PFSK-1 (cell line): ENCODE data around the gene ARHGAP12.

ENCODE experiments used
- FOXP2 ChIP-seq: optimal IDR thresholded peaks from 2 replicates; pipeline ENCODE3; 2011; ENCODE audit warnings: borderline replicate concordance, control low read depth, inconsistent platforms; ENCODE audit not compliant: insufficient read depth; ENCODE audit errors: extremely low read length, extremely low read depth
- POLR2AphosphoS5 ChIP-seq: IDR thresholded peaks from 2 replicates; pipeline ENCODE4 v1.6.1; 2012; ENCODE audit warnings: low read depth, mild to moderate bottlenecking, control low read depth, low read length, moderate library complexity
- REST ChIP-seq, 2 experiments: IDR thresholded peaks; 2 replicates each; pipeline versions ENCODE4 v1.6.1 to v1.8.0; 2011 to 2012; ENCODE audit warnings: low read depth in 2 of 2, low read length in 2 of 2, control low read depth in 1 of 2, inconsistent platforms in 1 of 2, mild to moderate bottlenecking in 1 of 2, moderate library complexity in 1 of 2; ENCODE audit not compliant: insufficient read depth in 1 of 2
- SIN3A ChIP-seq: IDR thresholded peaks from 2 replicates; pipeline ENCODE4 v1.6.1; 2012; ENCODE audit warnings: mild to moderate bottlenecking, low read length, moderate library complexity, borderline replicate concordance; ENCODE audit not compliant: insufficient read depth
- TAF1 ChIP-seq: IDR thresholded peaks from 2 replicates; pipeline ENCODE4 v1.6.1; 2012; ENCODE audit warnings: low read length, control low read depth, borderline replicate concordance; ENCODE audit not compliant: insufficient read depth

ARHGAP12 gene

DNA sequence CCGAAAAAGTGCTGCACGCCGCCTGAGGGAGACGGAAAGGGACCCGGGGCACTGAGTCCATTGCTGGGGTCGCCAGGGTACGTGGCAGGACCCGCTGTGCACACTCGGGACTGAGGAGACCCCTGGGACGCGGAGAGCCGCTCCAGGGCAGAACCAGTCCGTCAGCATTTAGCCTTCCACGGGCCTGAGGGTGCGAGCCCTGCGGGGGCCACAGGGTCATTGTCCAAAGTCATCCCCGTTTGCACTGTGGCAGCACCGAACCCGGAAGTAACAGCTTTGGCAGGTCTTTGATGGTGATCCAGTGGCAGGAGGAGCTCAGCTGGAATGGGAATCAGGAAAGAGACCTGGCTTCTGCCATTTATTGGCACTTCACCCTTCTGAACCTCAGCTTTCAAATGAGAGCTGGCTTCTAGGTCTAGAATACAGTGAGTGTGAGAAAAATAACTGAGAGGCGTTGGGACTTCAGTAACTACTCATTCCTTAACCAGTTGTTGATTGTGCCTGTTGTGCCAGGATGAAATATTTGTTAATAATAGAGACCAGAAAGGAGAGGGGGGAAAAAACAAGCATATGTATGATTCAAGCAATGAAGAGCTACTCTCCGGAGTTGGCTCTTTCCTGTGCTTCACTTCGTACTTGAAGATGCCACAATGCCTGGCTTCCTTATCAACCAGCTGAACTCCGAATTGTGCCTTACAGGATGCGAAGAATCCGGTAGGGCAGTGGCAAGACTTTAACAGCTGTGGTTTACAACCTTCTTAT is 811 bp upstream of the ARHGAP12 start:
- TF ChIP-seq SIN3A (no peak), FOXP2 (no peak), TAF1 (no peak), POLR2AphosphoS5 (no peak), REST (IDR thresholded peaks at IDR 0.05; ENCODE audit: insufficient read depth in 1 of 2, low read depth in 2 of 2, low read length in 2 of 2) (no peak)

GRCh38 chr10:31927884-31928548 is 615 bp downstream of the ARHGAP12 start:
- TF ChIP-seq FOXP2 (no peak), SIN3A (peak; percentile 19; the same call in 1 of the 2 replicates)

GRCh38 chr10:31927565-31927883 is 1.1 kb downstream of the ARHGAP12 start:
- TF ChIP-seq SIN3A (no peak), FOXP2 (no peak), TAF1 (no peak), REST (IDR thresholded peaks at IDR 0.05; ENCODE audit: insufficient read depth in 1 of 2, low read depth in 2 of 2, low read length in 2 of 2) (no peak), POLR2AphosphoS5 (no peak)

DNA sequence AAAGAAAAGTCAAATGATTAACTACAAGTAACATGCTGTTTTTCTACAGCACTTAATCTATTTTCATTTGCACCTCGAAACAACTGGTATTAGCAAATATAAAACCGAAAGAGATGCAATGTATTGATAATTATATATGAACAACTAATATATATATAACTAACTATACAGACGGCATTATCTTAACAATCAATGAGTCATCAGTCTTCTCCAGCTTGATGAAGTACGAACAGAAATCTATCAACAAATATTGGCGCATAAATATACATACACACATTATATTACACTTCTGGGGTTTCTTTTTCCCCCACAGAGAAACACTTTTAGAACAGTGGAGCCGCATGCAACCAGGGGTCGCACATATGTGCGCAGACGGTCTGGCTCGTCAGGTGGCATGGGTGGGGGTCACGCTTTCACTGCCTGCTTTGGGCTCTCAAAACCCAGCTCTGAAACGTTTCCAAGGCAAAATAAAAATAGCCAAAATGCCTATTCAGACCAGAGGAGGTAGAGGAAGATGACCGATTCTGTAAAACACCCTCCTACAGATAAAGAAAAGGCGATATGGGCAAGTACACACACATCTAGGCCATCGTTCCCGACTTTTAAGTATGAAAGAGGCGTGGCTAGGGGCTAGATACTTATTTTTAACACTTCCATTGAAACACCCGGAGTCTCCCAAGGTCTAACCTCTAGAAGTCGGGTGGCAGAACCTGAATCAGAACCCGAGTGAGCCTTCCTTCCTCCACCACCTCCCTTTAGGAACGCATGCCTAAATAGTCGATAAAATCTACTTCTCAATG is 1.7 kb downstream of the ARHGAP12 start:
- no peak for TF ChIP-seq REST (IDR thresholded peaks at IDR 0.05; ENCODE audit: insufficient read depth in 1 of 2, low read depth in 2 of 2, low read length in 2 of 2)
- TF ChIP-seq SIN3A: no peak
- TF ChIP-seq FOXP2: no peak
- TF ChIP-seq TAF1: no peak
- no peak for TF ChIP-seq POLR2AphosphoS5

DNA sequence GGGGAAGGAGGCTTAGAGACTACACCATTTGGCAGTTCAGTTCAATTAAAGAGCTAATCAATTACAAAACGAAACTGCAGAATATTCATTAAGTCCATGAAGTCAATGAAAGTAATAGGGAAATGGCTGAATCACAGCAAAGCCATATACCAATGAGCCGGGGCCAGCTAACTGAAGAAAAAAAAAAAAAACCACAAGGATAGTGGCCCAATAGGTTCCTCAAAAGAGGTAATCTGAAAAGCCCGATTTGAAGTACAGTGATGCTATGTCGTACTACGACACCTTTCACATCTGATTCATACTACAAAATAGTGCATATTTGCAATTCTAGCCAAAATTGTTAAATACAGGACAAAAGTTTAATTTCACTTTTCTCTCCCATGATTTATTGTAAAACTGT is 2.5 kb downstream of the ARHGAP12 start:
- TF ChIP-seq SIN3A (no peak), FOXP2 (no peak), TAF1 (no peak), REST (IDR thresholded peaks at IDR 0.05; ENCODE audit: insufficient read depth in 1 of 2, low read depth in 2 of 2, low read length in 2 of 2) (no peak), POLR2AphosphoS5 (no peak)
